ENCODE measurements around the gene GGCT.

- TF ChIP-seq CTCF (IDR thresholded peaks at IDR 0.05) (peak in 3 of 4 experiments; percentile 66 to 79 (median 75)), POLR2A (IDR thresholded peaks at IDR 0.05) (no peak), POLR2AphosphoS5 (IDR thresholded peaks at IDR 0.05) (no peak)
Observed at GRCh38 chr7:30510124-30511075, 5.8 kb upstream of the GGCT start.
